Trophoblast cell (in vitro differentiated cells and primary cell): Measurements from ENCODE around the gene SNX33. TPM values are rescaled to one million over a fixed set of nuclear protein-coding genes. Genes with fewer than 3 reads are reported as not detected.

Experiments
- DNase-seq, 2 donors: peaks; one replicate each; pipeline ENCODE4 v3.0.0-alpha.2; 2016
- H2AFZ ChIP-seq: 2 replicates; pipeline ENCODE4 v1.6.1; 2013; ENCODE audit warnings: low read length, moderate library complexity, mild to moderate bottlenecking; ENCODE audit not compliant: insufficient read depth, poor library complexity
- H2AK5ac ChIP-seq: 2 replicates; pipeline ENCODE4 v1.6.1; 2013; ENCODE audit warnings: mild to moderate bottlenecking, low read length
- H2BK120ac ChIP-seq: 2 replicates; pipeline ENCODE4 v1.6.1; 2013; ENCODE audit warnings: low read length, mild to moderate bottlenecking, moderate library complexity; ENCODE audit not compliant: insufficient read depth, poor library complexity
- H2BK12ac ChIP-seq: 2 replicates; pipeline ENCODE4 v1.6.1; 2013; ENCODE audit warnings: mild to moderate bottlenecking, low read length, moderate library complexity
- H2BK5ac ChIP-seq: 2 replicates; pipeline ENCODE4 v1.6.1; 2013; ENCODE audit warnings: low read length, low read depth, moderate library complexity, mild to moderate bottlenecking; ENCODE audit not compliant: poor library complexity
- H3K14ac ChIP-seq: 2 replicates; pipeline ENCODE4 v1.6.1; 2013; ENCODE audit warnings: mild to moderate bottlenecking, low read length
- H3K18ac ChIP-seq: 2 replicates; pipeline ENCODE4 v1.6.1; 2013; ENCODE audit warnings: mild to moderate bottlenecking, low read length
- H3K23ac ChIP-seq: 2 replicates; pipeline ENCODE4 v1.6.1; 2013; ENCODE audit warnings: low read length
- H3K27ac ChIP-seq: 2 replicates; pipeline ENCODE4 v1.5.1; 2013; ENCODE audit warnings: low read depth, mild to moderate bottlenecking, inconsistent platforms, low read length, moderate library complexity
- H3K27me3 ChIP-seq: 2 replicates; pipeline ENCODE4 v1.6.1; 2013; ENCODE audit warnings: inconsistent platforms, mild to moderate bottlenecking, low read length, moderate library complexity; ENCODE audit not compliant: insufficient read depth
- H3K36me3 ChIP-seq, 2 experiments: 1 replicate in 1 of 2; 2 replicates in 1 of 2; pipeline ENCODE4 v1.6.1; 2013; ENCODE audit warnings: low read length in 2 of 2, mild to moderate bottlenecking in 2 of 2, moderate library complexity in 1 of 2; ENCODE audit not compliant: insufficient read depth in 2 of 2, control insufficient read depth in 1 of 2
- H3K4ac ChIP-seq: 2 replicates; pipeline ENCODE4 v1.6.1; 2013; ENCODE audit warnings: low read depth, mild to moderate bottlenecking, low read length, moderate library complexity
- H3K4me1 ChIP-seq, 2 experiments: 1 replicate in 1 of 2; 2 replicates in 1 of 2; pipeline ENCODE4 v1.6.1; 2013; ENCODE audit warnings: low read length in 2 of 2, mild to moderate bottlenecking in 2 of 2, moderate library complexity in 1 of 2; ENCODE audit not compliant: insufficient read depth in 2 of 2, control insufficient read depth in 1 of 2
- H3K4me2 ChIP-seq: 2 replicates; pipeline ENCODE4 v1.6.1; 2013; ENCODE audit warnings: inconsistent platforms, mild to moderate bottlenecking, low read length, moderate library complexity
- H3K4me3 ChIP-seq: 2 replicates; pipeline ENCODE4 v1.5.1; 2013; ENCODE audit warnings: mild to moderate bottlenecking, low read depth, low read length, inconsistent platforms
- H3K79me1 ChIP-seq: one replicate; pipeline ENCODE4 v1.6.1; 2013; ENCODE audit warnings: low read length
- H3K79me2 ChIP-seq: 2 replicates; pipeline ENCODE4 v1.6.1; 2013; ENCODE audit warnings: low read length, mild to moderate bottlenecking; ENCODE audit not compliant: control insufficient read depth, insufficient read depth, poor library complexity
- H3K9ac ChIP-seq: 2 replicates; pipeline ENCODE4 v1.6.1; 2013; ENCODE audit warnings: mild to moderate bottlenecking, low read length
- H3K9me3 ChIP-seq: 2 replicates; pipeline ENCODE4 v1.6.1; 2013; ENCODE audit warnings: low read depth, mild to moderate bottlenecking, control low read depth, inconsistent platforms, low read length; ENCODE audit not compliant: insufficient read depth
- H4K12ac ChIP-seq: 2 replicates; pipeline ENCODE4 v1.6.1; 2013; ENCODE audit warnings: low read depth, mild to moderate bottlenecking, low read length, moderate library complexity
- H4K8ac ChIP-seq: 2 replicates; pipeline ENCODE4 v1.6.1; 2013; ENCODE audit warnings: low read depth, mild to moderate bottlenecking, low read length, moderate library complexity
- H4K91ac ChIP-seq: one replicate; pipeline ENCODE4 v1.6.1; 2013; ENCODE audit warnings: low read depth, mild to moderate bottlenecking, low read length, moderate library complexity
- WGBS: extraction: QIAGEN DNeasy Blood & Tissue Kit; methylation state at CpG from one replicate; pipeline ENCODE4 v1.1.7; 2013; ENCODE audit warnings: missing lambda C conversion rate; ENCODE audit not compliant: insufficient read length, insufficient coverage; ENCODE audit errors: extremely low coverage; 5-methylcytosine and 5-hydroxymethylcytosine counted together
- polyA plus RNA-seq: library from polyadenylated mRNA; stranded (reverse); fragments of 200-250 nt; gene quantifications from 2 replicates; pipeline ENCODE4 v1.2.3, GENCODE V29; 2013

SNX33 gene
- 11.9 and 12.6 TPM in 2 replicates for polyA plus RNA-seq

GRCh38 chr15:75647370-75648155, at the start of gene SNX33:
SNX33 (plus strand) TSS chr15:75647912; CDS start chr15:75649103, 1,191 bp downstream.
- Histone ChIP-seq H3K4ac (peak within 1 kb of the TSS; percentile 71), H3K9ac (peak within 1 kb of the TSS; percentile 50), H3K23ac (no peak within 1 kb of the TSS), H3K79me1 (peaks cover 18% of the 10 kb centered on the region), H3K36me3 (peaks cover 10 to 17% of the 10 kb centered on the region in 2 experiments), H3K79me2 (peaks cover 14% of the 10 kb centered on the region), H3K14ac (peak within 1 kb of the TSS; percentile 88), H4K12ac (peak within 1 kb of the TSS; percentile 68), H3K4me3 (peak within 1 kb of the TSS; percentile 76), H2AK5ac (peak within 1 kb of the TSS; percentile 46), H2BK120ac (peak within 1 kb of the TSS; percentile 82), H3K4me2 (peak within 1 kb of the TSS; percentile 82), H4K8ac (peak within 1 kb of the TSS; percentile 91), H3K18ac (peak within 1 kb of the TSS; percentile 93), H4K91ac (peak within 1 kb of the TSS; percentile 95), H2BK12ac (peak within 1 kb of the TSS; percentile 27), H2BK5ac (peak within 1 kb of the TSS; percentile 88), H3K27me3 (no peaks in the 10 kb centered on the region), H3K27ac (peak within 1 kb of the TSS; percentile 92), H3K9me3 (no peaks in the 10 kb centered on the region), H2AFZ (peak within 1 kb of the TSS; percentile 55), H3K4me1 (peaks cover 31 to 41% of the 10 kb centered on the region in 2 experiments)
- no CpG with 5 or more reads among the region's 76 CpGs for WGBS
- peak; percentile 70 to 79 for DNase-seq

GRCh38 chr15:75598361-75598760, 49.4 kb upstream of the SNX33 start:
- Histone ChIP-seq H3K14ac (no peak overlapping the region), H3K4me1 (no peaks in the 10 kb centered on the region), H4K12ac (no peak overlapping the region), H2BK5ac (no peak overlapping the region), H2BK12ac (no peak overlapping the region), H3K23ac (no peak overlapping the region), H3K4me2 (no peak overlapping the region), H2AK5ac (no peak overlapping the region), H3K18ac (no peak overlapping the region), H2BK120ac (no peak overlapping the region), H3K9me3 (no peaks in the 10 kb centered on the region), H3K27ac (no peak overlapping the region), H3K27me3 (no peaks in the 10 kb centered on the region), H3K9ac (no peak overlapping the region), H3K4ac (no peak overlapping the region), H3K4me3 (no peak overlapping the region), H2AFZ (no peak overlapping the region), H3K36me3 (peaks cover 13 to 17% of the 10 kb centered on the region in 2 experiments), H4K8ac (no peak overlapping the region), H3K79me1 (no peaks in the 10 kb centered on the region), H3K79me2 (no peaks in the 10 kb centered on the region), H4K91ac (no peak overlapping the region)
- no CpG with 5 or more reads among the region's 4 CpGs for WGBS
- no peak for DNase-seq

- no CpG with 5 or more reads among the region's 2 CpGs for WGBS
- H3K79me1 ChIP-seq = no peaks in the 10 kb centered on the region
- no peak overlapping the region for H2BK12ac ChIP-seq
These were observed 48.3 kb upstream of the SNX33 start for GRCh38 chr15:75599401-75599800.

GRCh38 chr15:75606026-75606425, 41.7 kb upstream of the SNX33 start:
- H3K23ac ChIP-seq = no peak overlapping the region
- H3K36me3 ChIP-seq = peaks cover 14 to 28% of the 10 kb centered on the region in 2 experiments
- H4K91ac ChIP-seq = no peak overlapping the region
- H2AFZ ChIP-seq = no peak overlapping the region
- H3K4me2 ChIP-seq = no peak overlapping the region
- H3K4me1 ChIP-seq = no peaks in the 10 kb centered on the region
- no CpG with 5 or more reads among the region's 8 CpGs for WGBS
- no peak overlapping the region for H2BK120ac ChIP-seq
- H2AK5ac ChIP-seq = no peak overlapping the region
- no peak overlapping the region for H3K27ac ChIP-seq
- no peak for DNase-seq
- H4K8ac ChIP-seq = no peak overlapping the region
- no peak overlapping the region for H3K4me3 ChIP-seq
- no peak overlapping the region for H3K4ac ChIP-seq
- no peak overlapping the region for H2BK5ac ChIP-seq
- H3K9ac ChIP-seq = no peak overlapping the region
- no peaks in the 10 kb centered on the region for H3K79me1 ChIP-seq
- H2BK12ac ChIP-seq = no peak overlapping the region
- H3K79me2 ChIP-seq = no peaks in the 10 kb centered on the region
- H3K9me3 ChIP-seq = no peaks in the 10 kb centered on the region
- H3K18ac ChIP-seq = no peak overlapping the region
- H3K14ac ChIP-seq = no peak overlapping the region
- no peaks in the 10 kb centered on the region for H3K27me3 ChIP-seq
- H4K12ac ChIP-seq = no peak overlapping the region

More at GRCh38 chr15:75599401-75599800, 48.3 kb upstream of the SNX33 start:
- no peak overlapping the region for H3K27ac ChIP-seq
- no peak overlapping the region for H4K8ac ChIP-seq
- H3K9ac ChIP-seq = no peak overlapping the region
- no peak overlapping the region for H3K18ac ChIP-seq
- no peak overlapping the region for H4K12ac ChIP-seq
- H3K4me3 ChIP-seq = no peak overlapping the region
- no peak for DNase-seq
- H3K27me3 ChIP-seq = no peaks in the 10 kb centered on the region
- no peak overlapping the region for H2AK5ac ChIP-seq
- no peak overlapping the region for H3K23ac ChIP-seq
- H3K14ac ChIP-seq = no peak overlapping the region
- H2BK5ac ChIP-seq = no peak overlapping the region
- H3K36me3 ChIP-seq = peaks cover 13 to 17% of the 10 kb centered on the region in 2 experiments
- no peaks in the 10 kb centered on the region for H3K4me1 ChIP-seq
- H3K4me2 ChIP-seq = no peak overlapping the region
- no peak overlapping the region for H2AFZ ChIP-seq
- no peak overlapping the region for H2BK120ac ChIP-seq
- H3K9me3 ChIP-seq = no peaks in the 10 kb centered on the region
- H4K91ac ChIP-seq = no peak overlapping the region
- H3K79me2 ChIP-seq = no peaks in the 10 kb centered on the region
- H3K4ac ChIP-seq = no peak overlapping the region
